ENCODE data around the gene RAD51B.

Gene RAD51B

GRCh38 chr14:68343534-68344118 lies 524.0 kb downstream of the RAD51B start:
- DNase-seq (ENCODE audit: low read depth in 2 of 3, low spot score in 2 of 3) = no peak

GRCh38 chr14:68345738-68346137 lies 526.2 kb downstream of the RAD51B start:
- no peak for DNase-seq (ENCODE audit: low read depth in 2 of 3, low spot score in 2 of 3)

GRCh38 chr14:68346556-68347343 lies 527.2 kb downstream of the RAD51B start:
- DNase-seq (ENCODE audit: low read depth in 2 of 3, low spot score in 2 of 3) = no peak

- no peak for DNase-seq (ENCODE audit: low read depth in 2 of 3, low spot score in 2 of 3)
Observed at GRCh38 chr14:68349900-68350629, 530.5 kb downstream of the RAD51B start.

GRCh38 chr14:68355415-68355814 lies 535.8 kb downstream of the RAD51B start:
- no peak for DNase-seq (ENCODE audit: low read depth in 2 of 3, low spot score in 2 of 3)

- no peak for DNase-seq (ENCODE audit: low read depth in 2 of 3, low spot score in 2 of 3)
Observed at GRCh38 chr14:68357777-68358176, 538.2 kb downstream of the RAD51B start.

GRCh38 chr14:68358500-68358899 lies 538.9 kb downstream of the RAD51B start:
- DNase-seq (ENCODE audit: low read depth in 2 of 3, low spot score in 2 of 3) = no peak

GRCh38 chr14:68359022-68359836 lies 539.6 kb downstream of the RAD51B start:
- no peak for DNase-seq (ENCODE audit: low read depth in 2 of 3, low spot score in 2 of 3)

GRCh38 chr14:68359837-68360552 lies 540.4 kb downstream of the RAD51B start:
- no peak for DNase-seq (ENCODE audit: low read depth in 2 of 3, low spot score in 2 of 3)

- DNase-seq (ENCODE audit: low read depth in 2 of 3, low spot score in 2 of 3) = no peak
Observed at GRCh38 chr14:68361231-68361630, 541.7 kb downstream of the RAD51B start.

GRCh38 chr14:68362846-68363245 lies 543.3 kb downstream of the RAD51B start:
- no peak for DNase-seq (ENCODE audit: low read depth in 2 of 3, low spot score in 2 of 3)

- DNase-seq (ENCODE audit: low read depth in 2 of 3, low spot score in 2 of 3) = no peak
Observed at GRCh38 chr14:68363466-68363842, 543.9 kb downstream of the RAD51B start.

GRCh38 chr14:68363843-68364767 lies 544.5 kb downstream of the RAD51B start:
- no peak for DNase-seq (ENCODE audit: low read depth in 2 of 3, low spot score in 2 of 3)

GRCh38 chr14:68364792-68365192 lies 545.2 kb downstream of the RAD51B start:
- DNase-seq (ENCODE audit: low read depth in 2 of 3, low spot score in 2 of 3) = no peak

- no peak for DNase-seq (ENCODE audit: low read depth in 2 of 3, low spot score in 2 of 3)
Observed at GRCh38 chr14:68365228-68365627, 545.6 kb downstream of the RAD51B start.

- no peak for DNase-seq (ENCODE audit: low read depth in 2 of 3, low spot score in 2 of 3)
Observed at GRCh38 chr14:68366656-68367055, 547.1 kb downstream of the RAD51B start.

GRCh38 chr14:68367536-68367935 lies 548.0 kb downstream of the RAD51B start:
- no peak for DNase-seq (ENCODE audit: low read depth in 2 of 3, low spot score in 2 of 3)

GRCh38 chr14:68368850-68369249 lies 549.3 kb downstream of the RAD51B start:
- DNase-seq (ENCODE audit: low read depth in 2 of 3, low spot score in 2 of 3) = no peak

GRCh38 chr14:68369281-68370056 lies 549.9 kb downstream of the RAD51B start:
- DNase-seq (ENCODE audit: low read depth in 2 of 3, low spot score in 2 of 3) = no peak

Data from activated CD8-positive, alpha-beta memory T cell treated with anti-CD3 and anti-CD28 coated beads for 48 hours (primary cell).